ENCODE measurements around the gene MB.

MB gene

DNA sequence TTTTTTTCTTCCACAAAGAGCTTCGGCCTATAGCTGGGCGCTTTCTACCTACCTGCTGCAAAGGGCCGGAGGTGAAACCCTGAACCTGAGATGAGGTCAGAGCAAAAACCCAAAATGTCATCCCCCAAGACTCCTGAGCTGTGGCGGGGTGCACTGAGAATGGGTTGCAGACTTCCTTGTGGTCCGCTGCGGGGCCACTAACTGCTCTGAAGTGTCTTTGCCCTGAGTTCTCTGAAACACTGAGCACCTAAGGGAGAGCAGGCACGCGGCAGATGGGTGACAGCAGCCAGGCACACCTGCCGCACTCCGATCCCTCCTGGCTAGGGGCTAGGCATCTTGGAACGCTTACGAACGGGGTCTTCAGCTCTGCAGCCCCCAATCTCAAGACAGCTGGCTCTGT, 47.2 kb downstream of the MB start:
- no peak for DNase-seq

DNA sequence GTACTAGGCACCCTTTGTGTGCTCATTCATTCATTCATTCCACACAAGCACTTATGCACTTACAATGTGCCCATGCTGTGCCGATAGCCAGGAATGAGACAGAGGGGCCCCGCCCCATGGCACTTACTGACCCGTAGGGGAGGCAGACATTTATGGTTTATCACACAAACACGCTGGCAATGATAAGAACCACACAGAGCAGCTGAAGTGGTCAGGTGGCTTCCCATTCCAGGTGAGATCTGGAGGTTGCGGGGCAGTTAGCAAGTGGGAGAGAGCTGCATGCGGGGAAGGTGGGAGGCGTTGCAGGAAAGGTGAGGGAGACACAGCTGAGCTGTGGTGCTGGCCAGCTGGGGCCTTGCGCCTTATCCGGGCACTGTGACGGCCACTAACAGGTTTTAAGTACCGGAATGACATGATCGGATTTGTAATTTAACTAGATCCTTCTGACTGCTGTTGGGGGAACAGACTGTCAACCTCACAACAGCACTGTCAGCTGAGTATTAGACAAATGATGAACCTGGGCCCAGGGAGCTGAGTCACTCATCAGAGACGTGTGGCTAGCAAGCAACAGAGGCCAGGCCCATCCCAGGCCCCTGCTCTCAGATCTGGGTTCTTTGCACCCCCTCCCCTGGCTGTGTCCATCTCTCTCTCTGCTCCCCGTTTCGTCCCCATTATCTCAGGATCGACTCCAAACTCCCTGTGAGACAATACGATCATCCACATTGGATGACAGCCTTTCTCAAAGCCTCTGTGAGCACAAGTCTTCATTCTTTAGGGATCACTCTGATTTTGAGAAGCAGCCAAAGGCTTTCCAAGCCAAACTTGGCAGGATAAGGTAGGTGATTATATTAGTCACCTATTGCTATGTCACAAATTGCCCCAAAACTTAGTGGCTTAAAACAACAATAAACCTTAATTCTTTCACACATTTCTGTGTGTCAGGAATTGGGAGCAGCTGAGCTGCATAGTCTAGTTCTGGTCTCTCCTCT, 48.1 kb downstream of the MB start:
- DNase-seq = no peak

DNA sequence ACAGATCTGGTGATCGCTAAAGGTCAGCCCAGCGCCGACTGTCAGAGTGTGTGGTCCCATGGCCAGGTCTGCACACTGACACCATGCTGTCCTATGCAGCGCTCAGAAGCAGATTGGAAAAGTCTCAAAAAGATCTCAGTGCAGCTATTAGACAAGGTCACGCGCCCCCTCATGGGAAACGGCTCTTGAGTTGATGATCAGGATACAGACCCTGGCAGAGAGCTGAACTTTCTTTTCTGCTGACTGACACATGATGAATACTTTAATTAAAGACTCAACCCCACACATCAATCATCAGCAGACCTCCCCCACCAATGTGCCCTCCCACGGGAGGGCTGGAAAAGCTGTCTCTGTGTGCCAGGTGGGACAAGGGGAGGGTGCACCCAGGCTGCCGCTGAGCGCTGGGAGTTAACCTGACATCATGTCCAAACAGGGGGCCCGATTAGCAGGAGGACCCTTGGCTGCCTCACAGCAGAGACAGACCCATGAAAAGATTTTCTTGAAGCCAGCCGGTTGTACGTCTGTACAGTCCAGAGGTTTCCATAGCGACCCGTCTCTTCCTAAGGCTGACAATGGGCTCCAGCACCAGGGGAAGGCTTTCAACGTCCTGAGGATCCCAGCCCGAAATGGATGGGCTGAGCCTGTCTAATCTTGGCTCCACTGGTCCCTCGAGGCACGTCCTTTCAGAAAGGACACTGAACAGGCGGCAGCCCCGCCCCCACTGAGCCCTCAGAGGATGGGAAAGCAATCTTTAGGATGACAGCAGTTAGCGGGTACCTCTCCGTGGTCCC, 49.6 kb downstream of the MB start:
- no peak for DNase-seq

DNA sequence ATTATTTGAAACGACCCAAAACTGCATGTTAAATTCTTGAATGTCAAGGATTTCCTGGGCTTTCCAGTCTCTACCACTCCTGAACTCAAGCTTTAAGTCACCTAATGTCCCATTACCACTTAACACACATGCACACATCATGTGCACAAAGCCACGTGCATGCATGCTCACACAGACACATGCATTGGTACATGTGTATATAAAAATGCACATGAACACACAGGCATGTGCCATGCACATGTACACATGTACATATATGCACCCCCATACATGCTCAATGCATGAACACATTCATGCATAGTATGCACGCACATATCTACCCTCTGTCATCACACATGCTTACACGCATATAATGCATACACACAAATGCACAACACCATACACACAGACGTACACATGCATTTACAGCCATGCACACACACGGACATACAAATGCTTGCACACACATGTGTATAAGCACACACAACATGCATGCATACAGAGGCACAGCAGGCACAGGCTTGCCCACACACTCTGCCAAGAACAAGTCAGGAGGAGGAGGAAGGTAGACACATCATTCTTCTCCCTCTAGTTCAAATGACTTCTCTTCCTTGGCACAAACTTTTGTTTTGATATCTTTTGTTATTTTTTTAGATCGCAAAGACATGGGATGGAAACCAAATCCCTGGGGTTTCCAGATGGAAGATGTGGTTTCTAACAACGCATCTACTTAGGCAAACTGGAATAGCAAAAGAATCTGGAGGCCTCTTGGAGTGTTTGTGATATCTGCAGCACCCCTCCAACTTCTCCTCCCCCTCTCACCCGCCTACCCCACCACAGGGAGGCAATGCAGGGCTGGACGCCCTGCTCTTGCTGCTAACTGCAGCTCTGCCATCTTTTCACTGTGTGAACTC, 51.9 kb downstream of the MB start:
- no peak for DNase-seq

DNA sequence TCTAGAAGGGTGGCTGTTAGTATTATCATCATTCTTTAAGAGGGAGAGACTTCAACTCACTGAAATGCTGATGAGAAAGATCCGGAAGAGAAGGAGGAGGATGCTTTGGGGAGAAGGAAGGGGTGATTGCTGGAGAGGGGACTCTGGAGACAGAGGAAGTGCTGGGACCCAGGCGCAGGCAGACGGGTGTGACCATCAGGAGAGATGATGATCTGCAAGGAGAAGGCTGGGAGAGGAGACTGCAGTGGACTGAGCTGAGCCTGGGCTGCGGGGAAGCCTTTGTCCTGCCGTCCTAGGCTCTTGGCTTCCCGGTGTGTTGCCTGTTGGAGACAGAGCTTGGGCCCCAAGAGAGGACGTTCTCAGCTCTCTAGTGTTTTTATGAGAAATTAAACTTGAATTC, 53.9 kb downstream of the MB start:
- DNase-seq = no peak

DNA sequence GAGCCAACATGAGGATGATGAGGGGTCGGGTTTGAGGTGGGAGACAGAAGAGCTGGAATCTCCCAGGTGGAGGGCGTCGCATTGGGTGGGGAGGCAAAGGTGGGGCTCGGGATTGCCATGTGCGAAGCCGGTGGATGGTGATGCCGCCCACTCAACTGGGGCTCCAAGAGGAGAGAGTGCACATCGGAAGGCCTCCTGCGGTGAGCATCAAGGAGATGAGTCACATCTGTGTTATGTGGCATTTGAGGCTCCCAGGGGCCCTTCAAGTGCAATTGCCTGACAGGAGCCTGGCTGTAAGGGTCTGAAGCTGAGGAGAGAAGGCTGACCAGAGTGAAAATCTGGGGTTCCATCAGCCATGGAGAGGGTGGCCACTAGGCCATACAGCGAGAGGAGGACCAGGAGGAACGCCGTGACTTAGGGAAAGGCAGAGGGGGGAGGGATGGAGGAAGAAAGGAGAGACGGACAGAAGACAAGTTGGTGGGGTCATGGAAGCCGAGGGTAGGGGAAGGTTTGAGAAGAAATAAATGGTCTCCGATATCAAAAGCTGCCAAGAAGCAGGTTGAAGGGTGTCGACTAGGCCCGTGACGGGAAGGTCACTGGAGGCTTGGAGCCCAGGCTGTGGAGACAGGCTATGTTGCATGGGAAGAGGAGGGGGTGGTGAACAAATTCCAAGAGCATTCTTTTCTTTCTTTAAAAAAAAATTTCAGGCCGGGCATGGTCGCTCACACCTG, 55.2 kb downstream of the MB start:
- DNase-seq = no peak

DNA sequence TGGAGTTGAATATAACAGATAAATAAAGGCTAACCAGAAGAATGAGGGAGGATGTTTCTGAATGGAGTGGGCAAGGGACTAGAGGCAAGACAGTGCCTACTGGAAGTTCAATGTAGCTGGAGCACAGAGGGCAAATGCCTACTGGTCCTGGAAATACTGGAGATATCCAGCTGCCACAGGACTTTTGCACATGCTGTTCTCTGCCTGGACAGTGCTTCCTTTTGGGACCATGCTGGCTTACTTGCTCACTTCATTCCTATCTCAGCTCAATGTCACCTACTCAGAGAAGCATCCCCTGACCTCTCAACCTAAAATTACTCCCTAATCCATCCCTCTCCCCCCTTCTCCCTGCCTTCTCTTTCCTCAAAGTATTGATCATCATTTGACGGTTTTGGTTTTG, 56.3 kb downstream of the MB start:
- DNase-seq = no peak

DNA sequence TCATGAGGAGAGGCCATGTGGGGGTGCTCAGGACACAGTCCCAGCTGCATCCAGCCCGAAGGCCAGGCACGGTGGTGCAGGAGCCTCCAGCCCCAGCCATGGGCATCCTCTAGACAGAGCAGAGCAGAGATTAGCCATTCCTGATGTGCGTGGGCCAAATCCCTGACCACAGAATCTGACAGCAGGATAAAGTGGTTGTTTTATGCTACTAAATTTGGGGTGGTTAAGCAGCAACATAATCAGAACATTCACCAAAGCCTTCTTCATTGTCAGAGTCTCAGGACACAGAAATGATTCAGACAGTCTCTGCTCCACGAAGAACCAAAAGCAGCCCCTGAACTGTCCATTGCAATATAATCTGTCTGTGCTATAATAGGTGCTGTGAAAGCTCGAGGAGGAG, 56.8 kb downstream of the MB start:
- DNase-seq = no peak

DNA sequence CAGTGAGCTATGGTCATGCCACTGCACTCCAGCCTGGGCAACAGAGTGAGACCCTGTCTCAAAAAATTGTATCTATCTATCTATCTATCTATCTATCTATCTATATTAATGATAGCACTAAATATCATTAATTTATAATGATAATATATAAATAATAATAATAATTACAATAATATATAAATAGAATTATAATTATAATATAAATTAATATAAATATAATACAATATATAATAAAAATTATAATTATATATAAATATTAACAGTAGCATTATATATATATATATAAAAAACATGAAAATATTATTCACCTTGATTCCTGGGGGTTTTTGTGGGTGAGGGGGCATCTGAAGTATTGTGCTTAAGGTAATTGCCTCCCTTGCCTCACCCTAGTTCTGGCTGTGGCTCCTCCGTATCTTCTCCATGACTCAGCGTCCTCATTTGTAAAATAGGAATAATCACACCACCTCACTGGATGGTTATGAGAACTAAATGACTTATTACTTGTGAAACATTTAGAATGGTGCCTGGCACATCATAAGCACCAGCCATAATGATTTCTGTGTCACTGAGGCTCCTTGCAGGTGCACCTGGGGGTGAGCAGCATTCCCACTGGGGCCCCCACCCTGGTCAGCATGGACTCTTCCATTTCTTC, 57.6 kb downstream of the MB start:
- no peak for DNase-seq

DNA sequence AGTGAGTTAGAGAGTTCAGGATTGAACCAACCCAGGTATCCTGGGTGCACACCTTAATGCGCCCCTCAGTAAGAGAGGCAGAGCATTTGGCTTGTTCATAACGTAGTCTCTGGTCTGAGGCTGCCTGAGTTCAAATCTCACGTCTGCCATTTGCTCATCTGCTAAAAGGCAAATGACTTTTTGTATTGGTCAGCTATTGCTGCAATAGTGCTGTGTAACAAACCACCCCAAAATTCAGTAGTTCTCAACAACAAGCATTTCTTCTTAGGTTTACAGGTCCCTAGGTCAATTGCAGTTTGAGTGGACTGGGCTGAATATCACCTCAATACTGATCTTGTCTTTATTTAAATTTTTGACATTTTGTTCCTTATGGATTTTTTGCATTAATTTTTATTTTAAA, 58.4 kb downstream of the MB start:
- DNase-seq = no peak

DNA sequence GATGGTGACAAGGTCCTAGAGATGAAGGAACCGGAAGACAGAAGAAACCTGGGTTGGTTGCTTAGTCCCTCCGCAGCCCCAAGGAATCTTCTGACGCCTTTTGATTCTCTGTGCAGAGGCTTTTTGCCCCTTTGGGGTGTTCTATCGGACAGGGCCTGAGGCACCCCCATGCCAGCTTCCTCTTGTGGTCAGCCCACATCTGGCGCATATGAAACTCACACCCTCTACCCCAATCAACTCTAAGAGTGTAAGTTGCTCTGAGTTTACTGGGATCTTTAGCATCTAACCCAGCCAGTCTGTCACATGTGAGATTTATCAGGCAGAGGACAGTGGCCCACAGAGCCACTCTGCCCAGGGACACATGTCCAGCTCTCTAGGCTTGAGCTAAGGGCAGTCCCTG, 59.1 kb downstream of the MB start:
- DNase-seq = no peak

Measured in activated naive CD4-positive, alpha-beta T cell (primary cell).